ENCODE measurements around the gene DCAF5. TPM values are rescaled to one million over a fixed set of nuclear protein-coding genes. Genes with fewer than 3 reads are reported as not detected.
A peak's percentile ranks its signal among the peaks of the same experiment; 100 is the strongest.

DCAF5 gene
- total RNA-seq, 4 donors from 2014 or later: 42.2 to 53.7 (median 51.1) TPM

GRCh38 chr14:69101331-69101826 is 51.5 kb downstream of the DCAF5 start:
- H3K9me3 ChIP-seq: no peaks in the 10 kb centered on the region
- H3K4me3 ChIP-seq: no peak overlapping the region
- no peaks in the 10 kb centered on the region for H3K27me3 ChIP-seq
- TF ChIP-seq CTCF (IDR thresholded peaks at IDR 0.05) (peak; percentile 24 to 59 (median 46)), EP300 (IDR thresholded peaks at IDR 0.05) (peak in 1 of 2 donors; percentile 64), POLR2A (IDR thresholded peaks at IDR 0.05) (no peak)
- WGBS, 2 donors: 42 to 47% methylated on average over 4 of the region's 4 CpGs
- peaks cover 0 to 10% (median 0%) of the 10 kb centered on the region in 4 donors for H3K4me1 ChIP-seq
- H3K36me3 ChIP-seq: peaks cover 0 to 32% (median 2%) of the 10 kb centered on the region in 3 donors
- peak in 1 of 2 donors; percentile 48 for DNase-seq (ENCODE audit: low spot score in 2 of 2)
- H3K27ac ChIP-seq: peak overlapping the region in 1 of 4 donors; percentile 44

GRCh38 chr14:69097974-69098373 is 54.9 kb downstream of the DCAF5 start:
- H3K27me3 ChIP-seq: no peaks in the 10 kb centered on the region
- DNase-seq (ENCODE audit: low spot score in 2 of 2): no peak
- TF ChIP-seq EP300 (IDR thresholded peaks at IDR 0.05) (no peak), CTCF (IDR thresholded peaks at IDR 0.05) (no peak), POLR2A (IDR thresholded peaks at IDR 0.05) (no peak)
- H3K27ac ChIP-seq: no peak overlapping the region
- no peaks in the 10 kb centered on the region for H3K9me3 ChIP-seq
- H3K36me3 ChIP-seq: peaks cover 0 to 4% (median 0%) of the 10 kb centered on the region in 3 donors
- H3K4me3 ChIP-seq: no peak overlapping the region
- H3K4me1 ChIP-seq: peaks cover 0 to 35% (median 9%) of the 10 kb centered on the region in 4 donors
- 92 to 97% methylated on average over 2 of the region's 2 CpGs for WGBS, 2 donors

- WGBS, 2 donors: 59 to 62% methylated on average over 4 of the region's 4 CpGs
- peaks cover 0 to 39% (median 13%) of the 10 kb centered on the region in 4 donors for H3K4me1 ChIP-seq
Observed at GRCh38 chr14:69096781-69097475, 56.0 kb downstream of the DCAF5 start.

GRCh38 chr14:69096246-69096645 is 56.7 kb downstream of the DCAF5 start:
- DNase-seq (ENCODE audit: low spot score in 2 of 2): no peak
- WGBS, 2 donors: 88 to 94% methylated on average over 4 of the region's 4 CpGs
- peaks cover 0 to 34% (median 13%) of the 10 kb centered on the region in 4 donors for H3K4me1 ChIP-seq
- no peak for TF ChIP-seq CTCF (IDR thresholded peaks at IDR 0.05)
- no peak for TF ChIP-seq POLR2A (IDR thresholded peaks at IDR 0.05)
- no peak for TF ChIP-seq EP300 (IDR thresholded peaks at IDR 0.05)
- peaks cover 0 to 7% (median 0%) of the 10 kb centered on the region in 3 donors for H3K36me3 ChIP-seq
- H3K27ac ChIP-seq: no peak overlapping the region
- no peaks in the 10 kb centered on the region for H3K27me3 ChIP-seq
- H3K4me3 ChIP-seq: no peak overlapping the region
- H3K9me3 ChIP-seq: no peaks in the 10 kb centered on the region

More at GRCh38 chr14:69096781-69097475, 56.0 kb downstream of the DCAF5 start:
- Histone ChIP-seq H3K4me3 (no peak overlapping the region), H3K27ac (no peak overlapping the region), H3K27me3 (no peaks in the 10 kb centered on the region), H3K9me3 (no peaks in the 10 kb centered on the region), H3K36me3 (peaks cover 0 to under 1% (median 0%) of the 10 kb centered on the region in 3 donors)
- no peak for DNase-seq (ENCODE audit: low spot score in 2 of 2)
- TF ChIP-seq POLR2A (IDR thresholded peaks at IDR 0.05): no peak
- TF ChIP-seq EP300 (IDR thresholded peaks at IDR 0.05): no peak
- TF ChIP-seq CTCF (IDR thresholded peaks at IDR 0.05): no peak

GRCh38 chr14:69094481-69094880 is 58.4 kb downstream of the DCAF5 start:
- no peak for DNase-seq (ENCODE audit: low spot score in 2 of 2)
- Histone ChIP-seq H3K27me3 (no peaks in the 10 kb centered on the region), H3K9me3 (no peaks in the 10 kb centered on the region), H3K27ac (peak overlapping the region in 1 of 4 donors; percentile 57), H3K4me3 (no peak overlapping the region), H3K36me3 (peaks cover 0 to 23% (median 7%) of the 10 kb centered on the region in 3 donors), H3K4me1 (peaks cover 0 to 29% (median 13%) of the 10 kb centered on the region in 4 donors)
- TF ChIP-seq EP300 (IDR thresholded peaks at IDR 0.05) (no peak), POLR2A (IDR thresholded peaks at IDR 0.05) (no peak), CTCF (IDR thresholded peaks at IDR 0.05) (no peak)
- WGBS, 2 donors: 52 to 57% methylated on average over 1 of the region's 1 CpG

All from tibial nerve (tissue), 4 donors.